Large intestine (tissue), 3 donors: ENCODE results near the gene F10. TPM values are rescaled to one million over a fixed set of nuclear protein-coding genes. Genes with fewer than 3 reads are reported as not detected.

Experiments
- DNase-seq, 2 donors: peaks; one replicate each; pipeline versions ENCODE4 v3.0.0 to v3.0.0-alpha.2; 2013
- H3K27ac ChIP-seq: one replicate; pipeline ENCODE4 v1.5.1; 2013; ENCODE audit warnings: low read length
- H3K27me3 ChIP-seq: 2 replicates; pipeline ENCODE4 v1.6.1; 2013; ENCODE audit warnings: low read length; ENCODE audit not compliant: control insufficient read depth, insufficient read depth
- H3K36me3 ChIP-seq: 2 replicates; pipeline ENCODE4 v1.6.1; 2013; ENCODE audit warnings: low read length; ENCODE audit not compliant: control insufficient read depth, insufficient read depth
- H3K4me1 ChIP-seq: one replicate; pipeline ENCODE4 v1.6.1; 2013; ENCODE audit warnings: low read length; ENCODE audit not compliant: control insufficient read depth, insufficient read depth
- H3K4me3 ChIP-seq: one replicate; pipeline ENCODE4 v1.5.1; 2013; ENCODE audit warnings: low read length
- H3K9me3 ChIP-seq: one replicate; pipeline ENCODE4 v1.6.1; 2013; ENCODE audit warnings: mild to moderate bottlenecking, low read depth, low read length, moderate library complexity; ENCODE audit not compliant: control insufficient read depth
- WGBS: methylation state at CpG from one replicate; pipeline ENCODE4 v1.1.5; 2013; ENCODE audit warnings: low lambda C conversion rate; ENCODE audit not compliant: insufficient coverage; 5-methylcytosine and 5-hydroxymethylcytosine counted together
- polyA plus RNA-seq: library from polyadenylated mRNA; unstranded; fragments of 120-200 nt; gene quantifications from one replicate; pipeline ENCODE4 v1.2.1, GENCODE V29; 2013

The F10 gene
- polyA plus RNA-seq, 1 donor: 125 TPM

DNA sequence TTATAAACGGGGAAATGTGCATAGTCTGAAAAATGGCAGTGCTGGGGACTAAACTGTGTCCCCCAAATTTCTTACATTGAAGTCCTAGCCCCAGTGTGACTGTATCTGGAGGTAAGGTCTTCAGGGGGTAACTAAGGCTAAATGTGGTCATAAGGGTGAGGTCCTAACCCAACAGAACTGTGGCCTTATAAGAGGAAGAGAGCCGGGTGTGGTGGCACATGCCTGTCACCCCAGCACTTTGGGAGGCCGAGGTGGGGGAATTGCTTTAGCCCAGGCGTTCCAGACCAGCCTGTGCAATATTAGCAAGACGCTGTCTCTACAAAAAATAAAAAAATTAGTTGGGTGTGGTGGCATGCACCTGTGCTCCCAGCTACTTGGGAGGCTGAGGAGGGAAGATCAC lies 53.7 kb downstream of the F10 start:
- Histone ChIP-seq H3K4me3 (no peak overlapping the region), H3K9me3 (no peaks in the 10 kb centered on the region), H3K36me3 (peaks cover 77% of the 10 kb centered on the region), H3K4me1 (no peaks in the 10 kb centered on the region), H3K27ac (no peak overlapping the region), H3K27me3 (no peaks in the 10 kb centered on the region)
- WGBS: no CpG with 5 or more reads among the region's 5 CpGs
- no peak for DNase-seq

DNA sequence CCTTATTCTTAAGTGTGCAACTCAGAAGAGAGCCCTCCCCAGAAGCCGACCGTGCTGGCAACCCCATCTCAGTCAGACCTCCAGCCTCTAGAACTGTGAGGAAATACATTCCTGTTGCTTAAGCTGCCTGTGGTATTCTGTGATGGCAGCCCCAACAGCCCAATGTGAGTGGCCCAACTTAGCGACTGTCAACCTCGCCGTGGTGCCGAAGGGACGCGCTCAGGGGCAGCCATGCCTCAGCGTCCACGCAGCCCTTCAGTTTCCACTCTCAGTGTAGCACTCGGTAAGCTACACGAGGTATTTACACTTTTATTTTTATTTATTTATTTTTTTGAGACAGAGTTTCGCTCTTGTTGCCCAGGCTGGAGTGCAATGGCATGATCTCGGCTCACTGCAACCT lies 54.2 kb downstream of the F10 start:
- WGBS: 97% methylated on average over 4 of the region's 14 CpGs
- Histone ChIP-seq H3K27me3 (no peaks in the 10 kb centered on the region), H3K9me3 (no peaks in the 10 kb centered on the region), H3K4me3 (no peak overlapping the region), H3K36me3 (peaks cover 74% of the 10 kb centered on the region), H3K4me1 (no peaks in the 10 kb centered on the region), H3K27ac (no peak overlapping the region)
- DNase-seq: no peak

DNA sequence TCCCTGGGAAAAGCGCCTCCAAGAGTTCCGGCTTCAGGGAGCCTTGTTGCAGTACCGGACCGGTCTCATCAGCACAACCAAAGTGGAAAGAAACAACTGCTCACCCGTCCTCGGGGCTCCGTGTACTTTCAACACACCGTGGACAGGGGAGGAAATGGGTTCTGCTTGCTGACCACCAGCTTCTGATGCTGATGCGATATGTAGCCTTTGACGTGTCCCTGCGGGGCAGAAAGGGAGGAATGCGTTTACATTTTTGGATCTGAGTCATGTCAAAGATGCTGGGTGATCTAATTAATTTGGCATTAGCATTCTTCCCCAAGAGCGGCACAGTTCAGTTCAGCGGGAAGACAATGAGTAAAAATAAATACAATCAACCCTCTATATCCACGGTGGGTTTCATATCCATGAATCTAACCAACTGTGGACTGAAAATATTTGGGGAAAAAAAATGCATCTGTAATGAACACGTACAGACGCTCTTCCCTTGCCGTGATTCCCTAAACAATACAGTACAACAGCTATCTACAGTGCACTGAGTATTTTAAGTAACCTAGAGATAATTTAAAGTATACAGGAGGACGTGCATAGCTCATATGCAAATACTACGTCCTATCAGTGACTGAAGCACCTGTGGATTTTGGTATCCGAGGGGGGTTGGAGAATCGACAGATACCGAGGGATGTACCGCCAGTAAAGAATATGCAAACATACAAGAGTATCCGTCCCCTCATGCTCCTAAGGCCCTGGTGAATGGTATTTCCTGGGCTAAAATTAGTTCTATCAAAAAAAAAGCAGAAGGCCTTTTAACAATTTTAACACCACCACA lies 55.7 kb downstream of the F10 start:
- H3K9me3 ChIP-seq: no peaks in the 10 kb centered on the region
- H3K27me3 ChIP-seq: no peaks in the 10 kb centered on the region
- peaks cover 73% of the 10 kb centered on the region for H3K36me3 ChIP-seq
- no peak overlapping the region for H3K27ac ChIP-seq
- 74% methylated on average over 8 of the region's 25 CpGs for WGBS
- H3K4me3 ChIP-seq: no peak overlapping the region
- H3K4me1 ChIP-seq: no peaks in the 10 kb centered on the region
- no peak for DNase-seq

DNA sequence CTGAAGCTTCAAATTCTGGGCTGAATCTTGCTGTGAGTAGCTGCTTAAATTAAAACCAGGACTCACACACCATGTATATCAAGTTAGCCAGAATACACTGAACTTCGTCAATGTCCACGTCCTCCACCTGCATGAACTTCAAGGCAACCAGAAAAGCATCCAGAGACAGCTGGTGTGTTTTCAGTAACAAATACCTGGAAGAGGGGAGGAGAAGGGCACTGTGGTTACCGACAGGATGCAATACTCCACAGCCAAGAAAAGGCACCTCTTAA lies 56.2 kb downstream of the F10 start:
- Histone ChIP-seq H3K9me3 (no peaks in the 10 kb centered on the region), H3K27me3 (no peaks in the 10 kb centered on the region), H3K27ac (no peak overlapping the region), H3K36me3 (peaks cover 78% of the 10 kb centered on the region), H3K4me3 (no peak overlapping the region), H3K4me1 (no peaks in the 10 kb centered on the region)
- WGBS: no CpG with 5 or more reads among the region's 3 CpGs
- no peak for DNase-seq

DNA sequence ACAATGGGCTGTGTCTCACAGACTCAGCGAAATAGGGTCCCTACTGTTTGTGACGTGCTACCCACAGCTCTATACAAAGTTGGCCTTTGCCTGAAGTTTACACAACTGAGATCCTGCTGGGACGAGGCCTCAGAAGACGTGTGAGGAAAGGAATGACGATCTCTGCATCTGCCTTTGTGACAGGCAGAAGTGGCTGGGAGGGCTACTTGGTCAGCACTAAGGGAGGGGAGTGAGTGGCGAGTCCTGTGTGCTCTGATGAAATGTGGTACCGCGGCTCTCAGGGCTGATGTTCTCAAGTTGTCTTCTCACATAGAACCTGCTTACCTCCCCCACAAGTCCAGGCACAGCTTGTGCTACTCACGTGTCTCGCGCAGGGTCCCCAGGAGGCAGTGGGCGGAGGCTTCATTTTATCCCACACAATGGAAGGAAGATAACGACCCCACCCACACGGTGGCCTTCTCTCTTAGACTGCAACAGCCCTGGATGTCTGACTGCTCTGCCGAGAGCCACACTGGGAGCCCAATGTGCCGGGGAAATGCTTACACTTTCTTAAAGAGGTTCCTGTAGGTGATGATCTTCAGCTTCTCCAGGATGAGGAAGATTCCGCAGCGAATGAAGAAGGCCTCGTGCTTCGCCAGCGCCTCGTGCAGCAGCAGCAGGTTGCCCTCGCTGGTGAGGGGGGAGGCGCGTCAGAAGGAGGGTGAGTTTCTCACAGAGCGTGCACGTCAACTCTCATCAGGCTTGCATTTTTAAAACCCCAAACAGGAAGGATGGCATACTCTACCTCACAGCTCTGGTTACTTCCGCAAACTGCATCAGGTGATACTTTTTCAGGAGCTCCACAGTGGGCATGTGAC lies 57.0 kb downstream of the F10 start:
- Histone ChIP-seq H3K27ac (no peak overlapping the region), H3K36me3 (peaks cover 77% of the 10 kb centered on the region), H3K9me3 (no peaks in the 10 kb centered on the region), H3K4me3 (no peak overlapping the region), H3K27me3 (no peaks in the 10 kb centered on the region), H3K4me1 (no peaks in the 10 kb centered on the region)
- no peak for DNase-seq
- no CpG with 5 or more reads among the region's 28 CpGs for WGBS

DNA sequence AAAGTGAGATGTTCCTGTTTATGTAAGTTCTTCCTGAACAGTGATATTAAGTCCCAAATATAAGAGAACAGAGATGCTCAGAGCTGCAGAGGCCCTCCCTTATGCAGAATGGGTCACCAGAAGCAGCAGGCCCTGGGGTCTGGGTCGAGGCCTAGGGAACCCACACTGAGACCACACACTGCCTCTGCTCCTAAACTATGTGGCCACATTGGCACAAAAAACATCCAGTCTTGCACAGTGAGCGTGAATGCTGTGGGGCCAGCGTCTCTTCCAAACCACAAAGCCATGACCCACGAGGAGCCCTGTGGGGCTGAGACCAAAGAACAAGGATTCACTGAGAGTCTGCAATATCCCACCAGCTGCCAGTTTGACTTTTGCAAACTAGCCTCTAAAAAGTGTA lies 59.4 kb downstream of the F10 start:
- no CpG with 5 or more reads among the region's 4 CpGs for WGBS
- no peak overlapping the region for H3K4me3 ChIP-seq
- H3K4me1 ChIP-seq: no peaks in the 10 kb centered on the region

DNA sequence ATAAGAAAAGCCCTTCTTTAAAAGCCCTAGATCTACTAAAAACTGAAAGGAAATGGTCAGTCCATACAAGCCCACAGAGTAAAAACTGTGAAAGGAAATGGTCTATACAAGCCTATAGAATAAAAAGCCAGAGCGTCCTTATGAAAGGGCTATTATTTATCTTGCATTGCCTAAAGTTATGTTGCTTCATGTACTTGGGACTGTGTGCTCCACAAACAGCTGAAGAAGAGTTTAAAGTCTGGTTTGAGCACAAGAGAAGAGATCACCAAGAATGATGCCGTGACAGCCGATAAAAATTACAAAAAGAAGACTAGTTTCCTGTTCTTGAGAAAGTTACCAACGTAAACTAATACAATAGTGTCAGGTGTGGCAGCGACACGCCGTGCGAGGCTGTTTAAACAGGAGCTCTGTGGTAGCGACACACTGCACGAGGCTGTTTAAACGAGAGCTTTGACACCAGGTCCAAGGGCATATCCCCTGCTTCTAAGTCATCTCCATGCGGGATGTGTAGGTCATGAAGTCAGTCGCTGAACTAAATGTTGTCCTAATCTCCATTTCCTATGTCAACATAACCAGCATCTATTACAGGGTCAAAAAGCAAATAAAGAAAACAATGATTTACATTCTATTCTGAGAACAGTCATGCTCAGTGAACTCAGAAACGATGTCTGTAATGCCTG lies 61.0 kb downstream of the F10 start:
- WGBS: 61% methylated on average over 2 of the region's 14 CpGs
- H3K4me3 ChIP-seq: no peak overlapping the region
- H3K27me3 ChIP-seq: no peaks in the 10 kb centered on the region
- no peaks in the 10 kb centered on the region for H3K4me1 ChIP-seq
- no peak for DNase-seq
- H3K36me3 ChIP-seq: peaks cover 74% of the 10 kb centered on the region
- H3K27ac ChIP-seq: no peak overlapping the region
- H3K9me3 ChIP-seq: no peaks in the 10 kb centered on the region

More for the DNA sequence above, 59.4 kb downstream of the F10 start:
- no peak for DNase-seq
- Histone ChIP-seq H3K27me3 (no peaks in the 10 kb centered on the region), H3K9me3 (no peaks in the 10 kb centered on the region), H3K27ac (no peak overlapping the region), H3K36me3 (peaks cover 70% of the 10 kb centered on the region)

DNA sequence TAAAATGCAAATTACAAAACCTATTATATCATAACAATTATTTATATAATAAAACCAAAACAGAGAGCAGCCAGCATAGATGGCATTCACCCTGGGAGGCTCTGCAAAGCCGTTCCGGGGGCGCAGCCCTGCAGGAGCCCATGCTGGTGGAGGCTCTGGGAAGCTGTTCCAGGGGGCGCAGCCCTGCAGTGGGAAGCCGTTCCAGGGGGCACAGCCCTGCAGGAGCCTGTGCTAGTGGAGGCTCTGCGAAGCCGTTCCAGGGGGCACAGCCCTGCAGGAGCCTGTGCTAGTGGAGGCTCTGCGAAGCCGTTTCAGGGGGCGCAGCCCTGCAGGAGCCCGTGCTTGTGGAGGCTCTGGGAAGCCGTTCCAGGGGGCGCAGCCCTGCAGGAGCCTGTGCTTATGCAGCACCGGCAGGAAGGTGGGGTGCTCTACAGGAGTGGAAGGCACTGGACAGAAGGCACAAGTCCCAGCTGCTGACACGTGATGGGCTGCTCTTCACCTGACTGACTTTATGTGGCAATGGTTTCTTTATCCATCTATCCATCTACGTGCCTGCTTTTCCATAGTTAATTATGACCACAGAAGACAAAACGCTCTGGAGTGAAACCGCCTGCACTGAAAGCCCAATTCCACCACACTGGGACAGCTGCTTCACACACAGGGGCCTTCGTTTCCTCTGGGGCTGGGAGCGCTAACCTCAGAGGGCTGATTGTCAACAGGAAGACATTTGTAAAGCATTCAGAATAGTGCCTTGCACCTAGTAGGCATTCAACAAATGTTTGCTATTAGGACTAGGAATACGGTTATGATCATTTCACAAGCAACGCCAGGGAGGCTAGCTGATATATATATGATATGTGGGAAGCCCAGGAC lies 62.2 kb downstream of the F10 start:
- Histone ChIP-seq H3K4me3 (no peak overlapping the region), H3K36me3 (peaks cover 71% of the 10 kb centered on the region)

DNA sequence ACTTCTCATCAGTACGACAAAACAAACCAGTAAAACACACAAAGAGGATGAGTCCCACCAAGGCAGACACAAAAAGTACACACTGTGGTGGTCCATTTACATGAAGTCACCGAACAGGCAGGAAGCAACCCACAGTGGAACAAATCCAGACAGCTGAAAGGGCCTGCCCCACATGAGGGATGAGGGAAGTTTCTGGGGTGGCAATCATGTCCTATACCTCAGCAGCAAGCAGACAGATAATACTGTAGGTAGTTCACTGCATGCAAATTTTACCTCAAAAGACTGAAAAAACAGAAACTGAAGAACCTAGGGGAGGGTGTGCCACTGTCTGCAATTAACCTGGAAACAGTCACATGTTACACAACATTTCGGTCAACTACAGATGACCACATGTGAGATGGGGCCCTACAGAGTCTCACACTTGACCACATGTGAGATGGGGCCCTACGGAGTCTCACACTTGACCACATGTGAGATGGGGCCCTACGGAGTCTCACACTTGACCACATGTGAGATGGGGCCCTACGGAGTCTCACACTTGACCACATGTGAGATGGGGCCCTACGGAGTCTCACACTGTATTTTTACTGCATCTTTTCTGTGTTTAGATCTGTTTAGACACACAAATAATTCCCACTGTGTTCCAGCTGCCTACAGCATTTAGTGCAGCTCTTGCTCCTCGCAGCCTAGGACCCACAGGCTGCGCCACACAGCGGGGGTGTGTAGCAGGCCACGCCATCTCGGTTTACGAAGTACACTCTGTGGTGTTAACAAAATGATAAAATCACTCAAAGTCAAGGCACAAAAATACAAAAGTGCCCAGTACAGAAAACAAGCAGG lies 63.7 kb downstream of the F10 start:
- no peak overlapping the region for H3K4me3 ChIP-seq
- H3K27ac ChIP-seq: no peak overlapping the region
- no peak for DNase-seq
- H3K36me3 ChIP-seq: peaks cover 63% of the 10 kb centered on the region
- 80% methylated on average over 1 of the region's 13 CpGs for WGBS
- no peaks in the 10 kb centered on the region for H3K27me3 ChIP-seq
- H3K4me1 ChIP-seq: no peaks in the 10 kb centered on the region
- H3K9me3 ChIP-seq: no peaks in the 10 kb centered on the region

More for the DNA sequence above, 62.2 kb downstream of the F10 start:
- H3K4me1 ChIP-seq: no peaks in the 10 kb centered on the region
- H3K27me3 ChIP-seq: no peaks in the 10 kb centered on the region
- DNase-seq: no peak
- 100% methylated on average over 1 of the region's 22 CpGs for WGBS
- no peak overlapping the region for H3K27ac ChIP-seq
- no peaks in the 10 kb centered on the region for H3K9me3 ChIP-seq
